Skin of body (tissue), 2 donors: ENCODE results near the gene TSHZ1. TPM values are rescaled to one million over a fixed set of nuclear protein-coding genes. Genes with fewer than 3 reads are reported as not detected.

Experiments used
- DNase-seq: peaks from one replicate; lab custom pipeline; 2025; lab: John Stamatoyannopoulos, UW
- total RNA-seq: library from RNA; depleted of rRNA; stranded (reverse); fragments of >200 nt; gene quantifications from one replicate; pipeline ENCODE4 v1.2.3, GENCODE V29; 2014

The TSHZ1 gene
- total RNA-seq, 1 donor from 2014 or later: 8.7 TPM

DNA sequence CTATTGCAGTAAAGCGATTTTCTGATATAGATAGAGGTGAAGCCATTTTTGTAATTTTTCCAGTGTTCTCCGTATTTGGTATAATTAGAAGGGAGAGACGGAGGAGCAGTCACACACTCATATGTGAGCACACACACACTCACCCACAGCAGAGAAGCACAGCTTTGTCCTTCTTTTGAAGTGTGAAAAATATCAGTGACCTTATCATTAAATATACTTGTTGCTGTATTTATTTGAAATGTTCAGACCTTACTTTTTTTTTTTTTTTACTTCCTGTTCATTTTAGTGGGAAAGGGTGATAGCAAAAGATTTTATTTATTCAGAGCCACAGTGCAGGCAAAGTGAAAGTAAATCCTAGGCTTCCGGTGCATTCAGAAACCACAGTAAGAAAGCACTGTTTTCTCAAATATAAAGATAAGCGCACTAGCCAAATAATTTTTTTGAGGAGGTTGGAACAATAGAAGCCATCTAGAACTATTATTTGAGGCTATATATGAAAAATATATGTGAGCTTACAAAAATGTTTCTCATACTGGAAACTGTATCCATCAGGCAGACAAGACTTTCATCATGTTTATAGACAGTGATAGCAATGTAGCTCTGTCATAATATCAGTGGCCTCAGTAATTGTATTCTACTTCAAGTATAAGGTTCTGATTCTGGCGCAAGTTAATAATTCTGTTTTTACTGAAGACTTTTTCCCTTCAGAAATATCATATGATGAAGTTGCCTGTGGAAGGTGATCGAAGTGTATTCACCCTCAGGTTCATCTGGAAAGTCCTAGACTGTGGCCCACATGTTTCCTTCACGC lies 37.2 kb downstream of the TSHZ1 start:
- DNase-seq: peak; percentile 80

DNA sequence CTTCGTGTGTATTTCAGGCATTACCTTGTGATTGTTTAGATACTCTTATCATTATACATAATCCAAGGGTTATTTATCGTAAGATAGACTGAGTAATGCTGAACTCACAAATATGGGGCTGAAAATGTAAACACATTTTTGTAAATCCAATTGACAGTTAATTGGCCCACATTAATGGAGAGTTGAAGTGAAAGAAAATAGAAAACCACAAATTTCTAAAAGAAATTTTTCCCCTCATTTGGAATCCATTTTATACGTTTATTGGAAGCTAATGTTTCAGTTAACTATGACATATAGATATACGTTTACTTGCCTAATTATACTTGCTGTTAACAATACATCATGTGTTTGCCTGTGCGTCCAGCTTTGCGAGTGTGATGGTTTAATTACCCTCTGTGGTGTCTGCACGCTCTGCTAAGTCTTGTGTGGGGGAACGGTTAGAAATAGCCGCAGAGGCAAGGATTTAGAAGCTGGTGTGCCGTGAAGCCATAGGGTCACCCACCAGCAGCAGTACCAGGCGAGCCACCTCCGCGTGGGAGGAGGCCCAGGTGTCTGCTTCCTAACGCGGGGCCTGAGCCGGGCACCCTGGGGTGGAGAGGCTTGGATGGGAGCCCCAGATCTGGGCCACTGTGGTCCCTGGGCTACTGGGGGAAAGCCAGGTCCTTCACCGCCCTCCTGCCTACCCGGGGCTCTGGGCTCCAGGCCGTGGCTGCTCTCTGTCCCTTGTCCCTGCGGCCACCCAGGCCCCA lies 38.0 kb downstream of the TSHZ1 start:
- no peak for DNase-seq

DNA sequence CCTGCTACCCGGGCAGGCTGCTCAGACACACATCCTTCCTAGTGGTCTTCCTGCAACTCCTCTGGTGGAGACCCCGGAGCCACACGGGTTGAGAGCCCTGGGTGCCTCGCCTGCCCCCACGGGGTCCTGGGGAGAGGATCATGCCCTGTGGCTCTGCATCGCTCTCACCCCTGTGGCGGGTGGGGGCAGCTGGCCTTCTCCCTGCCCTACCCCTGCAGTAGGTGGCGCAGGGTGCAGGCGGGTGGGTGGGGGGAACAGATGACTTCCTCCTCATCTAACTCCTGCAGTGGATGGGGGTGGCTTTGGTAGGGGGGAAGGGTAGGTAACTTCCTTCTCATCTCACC lies 38.5 kb downstream of the TSHZ1 start:
- no peak for DNase-seq

DNA sequence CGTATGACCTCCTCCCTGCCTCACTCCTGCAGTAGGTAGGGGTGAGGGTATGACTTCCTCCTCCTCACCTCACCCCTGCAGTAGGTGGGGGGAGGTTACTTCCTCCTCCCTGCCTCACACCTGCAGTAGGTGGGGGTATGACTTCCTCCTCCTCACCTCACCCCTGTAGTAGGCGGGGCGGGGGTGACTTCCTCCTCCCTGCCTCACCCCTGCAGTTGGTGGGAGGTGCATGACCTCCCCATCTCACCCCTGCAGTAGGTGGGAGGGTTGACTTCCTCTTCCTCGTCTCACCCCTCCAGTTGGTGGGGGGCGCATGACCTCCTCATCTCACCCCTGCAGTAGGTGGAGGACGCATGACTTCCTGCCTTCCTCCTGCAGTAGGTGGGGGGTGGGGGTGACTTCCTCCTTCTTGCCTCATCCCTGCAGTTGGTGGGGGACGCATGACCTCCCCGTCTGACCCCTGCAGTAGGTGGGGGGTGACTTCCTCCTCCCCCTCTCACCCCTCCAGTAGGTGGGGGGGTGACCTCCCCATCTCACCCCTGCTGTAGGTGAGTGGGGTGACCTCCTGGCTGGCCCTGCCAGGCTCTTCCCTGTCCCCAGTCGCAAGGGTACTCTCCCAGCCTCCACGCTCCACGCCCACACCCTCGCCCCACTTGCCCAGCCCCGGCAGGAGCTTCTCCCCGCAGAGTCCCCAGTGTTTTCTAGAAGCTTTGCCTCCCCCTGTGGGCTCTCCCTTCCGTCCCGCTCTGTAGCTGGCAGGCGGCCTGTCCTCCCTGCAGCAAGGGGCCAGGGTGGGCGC lies 39.3 kb downstream of the TSHZ1 start:
- DNase-seq: no peak

DNA sequence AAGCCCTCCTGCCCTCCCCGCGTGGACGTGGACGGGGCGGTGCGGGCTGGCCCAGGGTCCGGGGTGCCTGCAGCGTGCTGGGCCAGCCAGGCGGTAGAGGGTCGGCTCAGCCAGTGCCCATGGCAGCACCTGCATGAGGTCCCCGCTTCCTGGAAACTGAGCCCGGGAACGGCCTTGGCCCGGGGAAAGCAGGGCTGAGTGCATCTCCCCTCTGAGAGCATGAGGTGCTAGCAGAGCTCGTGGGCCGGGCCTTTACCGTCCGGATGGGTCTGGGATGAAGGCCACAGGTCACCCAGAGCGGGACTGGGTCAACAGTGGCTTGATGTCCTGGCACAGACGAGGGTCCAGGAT lies 39.8 kb downstream of the TSHZ1 start:
- DNase-seq: no peak

DNA sequence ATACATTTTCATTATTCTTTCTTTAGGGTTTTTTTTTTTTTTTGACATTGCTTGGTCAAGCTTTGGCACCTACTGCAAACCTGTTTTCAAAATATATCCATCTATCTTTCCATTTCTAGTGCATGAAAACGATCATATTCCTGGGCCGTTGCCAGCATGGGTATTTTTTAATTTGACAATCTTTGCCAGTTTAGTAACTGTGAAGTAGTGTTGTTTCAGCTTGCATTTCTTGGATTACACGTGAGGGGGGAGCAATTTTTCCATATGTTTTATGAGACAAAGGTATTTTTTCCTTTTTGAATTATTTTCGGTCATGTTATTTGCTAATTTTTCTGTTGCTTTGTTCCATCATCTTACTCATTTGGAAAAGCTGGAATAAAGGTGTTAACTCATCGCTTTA lies 40.9 kb downstream of the TSHZ1 start:
- no peak for DNase-seq

DNA sequence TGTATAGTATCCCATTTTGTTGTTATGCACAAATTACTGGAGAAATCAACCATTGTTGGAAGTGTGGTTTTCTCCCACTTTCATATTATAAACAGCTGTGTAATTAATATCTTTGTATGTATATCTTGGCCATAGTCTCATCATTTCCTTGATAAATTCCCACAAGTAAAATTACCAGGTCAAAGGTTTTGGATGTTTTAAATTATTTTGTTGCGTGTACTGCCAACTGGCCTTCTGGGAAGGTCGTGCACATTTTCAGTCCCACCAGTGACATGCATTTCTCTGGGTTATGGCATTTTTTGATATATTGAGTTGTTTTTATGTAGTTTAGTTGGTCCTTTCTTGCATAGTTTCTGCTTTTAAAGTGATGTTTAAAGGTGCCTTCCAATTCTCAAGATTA lies 41.5 kb downstream of the TSHZ1 start:
- no peak for DNase-seq

DNA sequence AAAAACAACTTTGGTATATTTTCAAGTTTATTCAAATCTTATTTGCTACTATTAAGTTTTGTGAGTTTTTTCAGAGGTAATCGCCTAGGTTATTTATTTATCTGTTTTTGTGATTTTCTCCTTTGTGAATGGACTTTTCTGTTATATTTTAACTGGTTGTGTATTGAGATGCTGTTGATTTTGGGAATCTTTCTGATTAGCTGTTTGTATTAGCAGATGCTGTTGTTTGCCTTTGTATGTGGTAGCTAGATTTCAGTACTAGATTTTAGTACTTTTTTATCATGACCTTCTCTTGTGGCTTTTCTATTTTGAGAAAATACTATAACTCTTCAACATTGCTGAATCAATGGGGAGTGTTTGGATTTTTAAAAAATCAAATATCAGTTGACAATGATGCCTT lies 42.4 kb downstream of the TSHZ1 start:
- DNase-seq: no peak

DNA sequence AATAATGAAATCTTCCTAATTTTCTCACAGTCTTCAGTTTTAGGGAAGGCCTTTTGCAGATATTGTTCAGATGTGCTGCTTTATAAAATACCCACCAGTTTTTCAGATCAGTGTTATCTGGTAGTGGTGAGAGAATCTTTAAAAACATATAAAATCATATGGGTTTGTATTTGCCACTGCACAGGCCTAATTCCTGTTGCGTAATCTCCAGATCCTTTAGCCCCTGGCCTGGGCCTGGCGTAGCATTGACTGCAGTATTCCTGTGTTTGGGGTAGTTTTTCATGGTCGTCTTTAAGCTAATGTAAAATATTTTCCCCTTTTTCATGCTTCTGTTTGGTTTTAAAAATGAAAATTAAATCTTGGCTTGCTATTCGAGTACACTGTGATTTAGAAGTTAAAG lies 43.2 kb downstream of the TSHZ1 start:
- DNase-seq: no peak

DNA sequence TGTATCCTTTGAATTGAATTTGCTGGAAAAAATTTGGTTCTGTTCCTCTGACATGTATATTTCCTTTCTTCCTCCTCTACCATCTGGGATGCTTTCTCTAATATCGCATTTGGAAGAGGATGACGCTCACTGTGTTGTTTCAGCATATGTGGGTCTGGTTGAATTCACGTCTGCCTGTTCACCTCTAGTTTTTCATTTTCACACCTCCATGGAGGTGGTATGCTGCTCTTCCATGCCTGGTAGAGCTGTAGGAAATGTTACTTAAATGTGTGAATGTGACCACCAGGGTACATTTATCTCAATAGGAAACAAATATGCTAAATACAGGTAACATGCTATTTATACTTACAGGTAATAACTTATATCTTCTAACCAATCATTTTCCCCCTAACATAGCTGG lies 44.5 kb downstream of the TSHZ1 start:
- DNase-seq: no peak

DNA sequence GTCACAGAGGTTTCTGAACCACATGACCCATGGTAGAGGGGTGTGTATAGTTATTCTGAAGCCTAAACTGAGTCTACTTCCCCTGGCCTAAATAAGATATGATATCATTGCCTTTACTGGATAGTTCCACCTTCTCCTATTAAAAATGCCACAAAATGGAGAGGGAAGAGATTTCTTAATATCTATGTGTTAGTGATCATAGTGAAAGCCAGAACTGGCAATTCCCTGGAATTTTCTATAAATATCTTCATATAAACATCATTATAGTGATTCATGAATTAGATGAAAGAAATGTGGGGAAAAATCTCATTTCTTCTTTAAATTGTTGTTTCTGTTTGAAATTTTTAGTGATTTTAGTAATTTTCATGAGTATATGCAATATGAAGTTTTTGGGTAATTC lies 45.8 kb downstream of the TSHZ1 start:
- no peak for DNase-seq

DNA sequence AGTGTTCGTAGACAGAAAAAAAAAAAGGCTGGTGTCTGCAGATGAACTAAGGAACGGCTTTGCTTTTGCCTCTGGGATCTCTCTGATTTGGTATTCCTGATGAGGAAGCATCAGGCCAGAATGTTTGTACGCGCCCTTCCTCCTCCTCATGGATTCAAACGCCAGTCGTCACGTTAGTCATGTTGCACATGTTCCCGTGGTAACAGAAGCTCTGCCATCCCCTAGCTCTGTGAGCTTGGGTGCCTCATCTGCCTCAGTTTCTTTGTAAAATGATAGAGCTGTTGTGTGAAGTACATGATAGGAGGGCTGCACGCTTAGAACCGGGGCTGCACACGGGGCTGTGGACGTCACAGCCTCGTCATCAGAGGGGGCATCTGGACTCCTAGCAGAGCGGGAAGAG lies 47.0 kb downstream of the TSHZ1 start:
- DNase-seq: no peak

DNA sequence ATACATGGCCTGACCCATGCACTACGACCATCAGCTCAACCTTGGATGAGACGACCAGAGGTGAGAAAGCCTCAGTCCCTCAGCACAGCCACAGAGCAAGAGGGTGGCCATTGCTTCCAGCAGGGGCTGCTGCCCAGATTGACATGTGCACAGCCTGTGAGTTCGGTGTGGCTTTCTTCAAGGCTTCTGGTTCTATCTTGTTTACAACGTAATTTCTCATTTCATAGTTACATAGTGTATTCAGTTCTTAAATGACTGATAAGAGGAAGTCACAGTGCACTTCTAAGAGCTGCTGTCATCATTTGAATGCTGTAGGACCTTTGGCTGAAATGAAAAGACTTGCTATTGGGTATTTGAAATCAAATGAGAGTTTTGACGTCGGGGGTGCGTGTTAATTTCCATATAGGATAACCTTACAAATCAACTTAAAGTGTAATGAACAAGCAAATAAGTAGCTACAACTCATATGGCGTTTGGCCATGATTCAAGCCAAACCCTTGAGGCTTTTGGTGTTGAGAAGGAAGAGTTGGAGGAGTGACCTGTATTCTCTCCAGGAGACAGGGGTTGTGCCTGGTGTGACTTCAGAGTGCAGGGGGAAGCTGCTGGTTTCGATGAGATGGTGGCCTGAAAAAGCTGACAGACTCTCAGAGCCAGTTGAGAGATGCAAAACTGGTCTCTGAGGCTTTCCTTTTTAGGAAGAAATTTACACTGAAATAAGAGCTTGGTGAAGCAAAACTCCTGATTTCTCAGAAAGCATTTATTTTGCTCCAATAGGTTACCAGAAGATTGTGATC lies 51.0 kb downstream of the TSHZ1 start:
- DNase-seq: no peak

DNA sequence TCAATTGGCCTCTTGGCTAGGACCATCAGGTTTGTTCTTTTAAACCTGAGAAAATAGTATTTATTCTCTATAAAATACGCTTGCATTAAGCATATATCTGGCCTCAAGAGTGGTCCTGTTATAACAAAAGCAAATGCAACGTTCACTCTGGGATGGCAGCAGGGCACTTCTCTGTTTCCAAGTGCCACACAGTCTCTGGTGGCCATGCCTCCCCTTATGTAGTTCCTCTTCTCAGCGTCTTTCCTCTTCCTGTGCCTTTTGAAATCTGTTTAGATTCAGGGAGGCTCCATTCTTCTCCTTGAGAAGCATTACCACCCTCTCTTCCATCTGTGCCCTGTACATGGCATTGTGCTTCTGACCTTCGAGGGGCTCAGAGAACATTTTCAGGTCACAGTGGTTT lies 51.9 kb downstream of the TSHZ1 start:
- no peak for DNase-seq

DNA sequence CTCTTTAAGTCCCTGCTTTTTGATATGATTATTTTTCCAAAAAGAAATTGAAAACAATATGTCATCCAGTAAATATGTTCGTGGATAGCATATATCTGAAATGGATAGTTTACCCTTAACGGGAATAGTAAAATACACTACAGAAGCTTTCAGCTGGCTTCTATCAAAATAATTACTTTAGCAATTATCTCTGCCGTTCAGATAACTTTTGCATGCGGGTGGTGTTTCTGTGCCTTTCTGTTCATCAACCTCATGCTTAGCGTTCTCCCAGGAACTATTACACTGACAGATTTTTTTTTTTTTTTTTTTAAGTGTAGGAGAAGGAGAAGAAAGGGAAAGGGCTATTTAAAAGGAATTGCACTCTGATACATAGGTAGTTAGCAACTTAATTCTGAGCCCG lies 53.6 kb downstream of the TSHZ1 start:
- no peak for DNase-seq

DNA sequence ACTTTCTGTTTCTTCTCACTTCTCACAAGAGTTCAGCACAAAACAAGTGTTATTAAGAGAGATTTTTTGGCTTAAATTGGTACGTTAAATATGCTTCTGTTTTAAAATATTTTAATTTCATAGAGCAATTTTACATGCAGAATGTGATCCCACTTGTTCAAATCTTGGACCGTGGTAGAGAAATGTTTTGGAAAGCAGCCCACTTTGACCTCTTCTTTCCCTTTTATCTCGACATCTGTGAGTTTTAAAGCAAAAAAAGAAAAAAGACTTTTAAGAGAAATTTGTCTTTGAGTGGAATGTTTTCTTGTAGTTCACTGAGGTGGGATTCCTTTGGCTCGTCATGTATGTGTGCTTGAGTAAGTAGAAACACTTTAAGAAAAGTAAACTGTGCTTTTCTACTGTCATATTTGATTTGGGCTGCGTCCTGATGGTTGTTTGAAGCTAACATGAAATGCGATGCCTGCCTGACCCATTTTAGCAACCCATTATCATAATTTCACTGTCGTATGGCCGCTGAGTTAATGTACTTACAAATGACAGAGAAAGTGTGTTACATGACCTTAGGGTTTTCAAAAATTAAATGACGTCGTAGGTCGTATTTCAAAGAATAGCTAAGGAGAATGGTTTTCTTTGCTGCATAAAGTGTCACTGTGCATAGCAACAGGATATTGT lies 54.5 kb downstream of the TSHZ1 start:
- DNase-seq: no peak

DNA sequence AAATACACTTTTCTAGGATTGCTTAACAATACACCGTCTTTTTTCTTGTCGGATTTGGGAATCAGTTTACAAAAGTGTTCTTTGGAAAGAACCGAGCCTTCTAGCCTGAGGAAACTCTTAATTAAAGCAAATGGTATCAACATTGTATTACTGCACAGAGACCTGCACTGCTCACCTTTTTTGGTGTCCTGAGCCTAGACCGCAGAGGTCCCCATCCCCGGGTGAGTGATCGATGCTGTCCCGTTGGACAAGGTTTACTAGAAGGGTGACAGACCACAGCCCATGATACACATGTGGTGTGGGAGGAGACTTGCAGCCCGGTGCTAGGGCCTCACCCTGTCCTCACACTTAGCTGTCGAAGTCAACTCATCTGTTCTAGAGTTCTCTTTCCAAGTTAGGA lies 55.3 kb downstream of the TSHZ1 start:
- DNase-seq: no peak

DNA sequence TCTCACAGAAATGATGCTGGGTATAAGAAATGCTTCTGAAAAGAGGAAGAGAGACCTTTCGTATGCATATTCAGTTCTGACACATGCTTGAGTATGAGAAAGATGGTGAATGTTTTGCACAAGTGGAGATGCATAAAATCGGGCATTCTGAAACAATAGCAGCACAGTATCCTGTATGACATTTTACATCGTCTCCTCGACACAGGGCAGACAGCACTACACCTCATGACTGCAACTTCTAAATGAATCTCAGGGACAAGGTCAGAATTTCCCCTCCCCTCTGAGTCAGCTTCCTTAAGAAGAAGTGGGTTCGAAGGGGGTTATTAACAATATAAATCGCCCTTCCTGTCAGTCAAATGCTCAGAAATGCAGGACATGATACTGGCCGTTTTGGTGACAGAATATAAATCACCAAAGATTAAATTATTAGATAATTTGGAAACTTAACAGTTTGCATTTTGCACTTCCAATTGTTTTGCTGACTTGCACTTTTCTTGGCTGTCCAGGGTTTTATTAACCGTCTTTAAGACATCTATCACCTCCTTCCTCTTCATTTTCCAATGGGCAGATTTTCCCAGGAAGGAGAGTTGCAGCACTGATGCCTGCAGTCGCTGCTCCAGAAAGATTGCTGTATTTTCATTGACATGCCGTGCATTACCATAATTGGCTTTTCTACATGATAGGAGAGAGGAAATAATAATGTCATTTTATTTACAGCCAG lies 57.2 kb downstream of the TSHZ1 start:
- DNase-seq: no peak

DNA sequence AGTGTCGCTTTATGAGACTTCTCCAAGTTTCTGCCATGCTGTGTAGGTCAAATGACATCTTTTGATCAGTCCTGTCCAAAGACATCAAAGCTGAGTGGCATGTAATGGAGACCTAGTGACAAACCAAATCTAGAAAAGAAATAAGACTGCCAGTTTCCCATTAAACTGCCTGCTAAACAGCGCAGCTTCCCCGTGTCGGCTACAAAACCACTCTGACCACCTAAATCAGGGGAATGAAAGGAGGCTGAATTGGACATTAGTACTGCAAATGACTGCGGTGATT lies 57.7 kb downstream of the TSHZ1 start:
- no peak for DNase-seq

DNA sequence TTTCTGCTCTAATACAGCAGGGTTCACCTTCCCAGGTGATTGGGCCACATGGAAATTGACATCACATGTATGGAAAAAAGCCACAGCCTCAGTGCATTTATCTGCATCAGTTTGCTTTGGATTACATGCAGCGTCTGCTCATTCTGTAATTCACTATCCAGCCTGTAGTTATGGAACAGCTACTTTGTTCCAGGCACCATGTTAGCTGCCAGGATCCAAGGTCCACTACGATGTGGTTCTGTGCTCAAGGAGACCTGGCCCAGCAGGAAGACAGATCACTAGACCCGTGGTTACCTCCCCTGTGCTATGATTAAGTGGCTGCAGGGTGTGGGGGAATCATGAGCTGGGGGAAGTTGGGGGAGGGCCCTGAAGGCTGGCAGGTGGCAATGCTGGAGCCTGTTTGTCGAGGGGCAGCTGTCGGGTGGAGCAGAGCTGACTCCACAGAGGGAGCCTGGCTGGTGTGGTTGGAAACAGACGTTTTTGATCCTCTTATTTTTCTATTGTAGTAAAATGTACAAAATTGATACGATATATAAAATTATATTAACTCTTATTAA lies 58.6 kb downstream of the TSHZ1 start:
- DNase-seq: no peak
